Measurements from ENCODE around the gene OBSL1.

DNA sequence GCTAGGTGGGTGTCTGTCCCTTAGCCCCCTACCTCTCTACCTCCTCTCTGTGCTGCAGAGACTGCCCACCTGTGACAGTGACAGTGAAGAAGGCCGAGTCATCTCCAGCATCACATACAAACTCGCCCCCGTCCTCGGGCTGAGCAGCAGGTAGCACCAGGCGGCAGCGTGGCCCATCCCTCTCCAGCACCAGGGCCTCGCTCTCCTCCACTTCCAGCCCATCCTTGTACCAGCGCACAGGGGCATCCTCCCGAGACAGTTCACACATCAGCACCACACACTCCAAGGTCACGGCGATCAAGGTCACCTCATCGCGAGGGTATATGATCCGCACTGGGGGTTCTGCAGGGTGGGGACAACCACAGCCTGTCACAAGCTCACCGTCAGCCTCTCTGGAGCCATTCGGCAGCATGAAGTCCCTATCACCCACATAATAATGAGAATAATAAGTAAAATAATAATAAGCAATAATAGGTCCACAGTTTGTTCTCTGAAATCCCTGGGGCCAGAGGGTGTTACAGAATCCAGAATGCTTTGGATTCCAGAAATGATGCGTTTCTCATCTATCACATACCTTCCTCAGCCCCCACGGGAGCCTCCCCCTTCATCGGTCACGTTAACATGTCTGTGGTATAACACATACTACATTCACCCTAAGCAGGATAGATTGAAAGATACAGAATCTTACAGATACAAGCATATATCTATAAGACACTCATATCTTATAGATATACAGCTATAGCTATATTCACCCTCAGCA, 12.0 kb downstream of the OBSL1 start:
- TF ChIP-seq, protein P1, sequence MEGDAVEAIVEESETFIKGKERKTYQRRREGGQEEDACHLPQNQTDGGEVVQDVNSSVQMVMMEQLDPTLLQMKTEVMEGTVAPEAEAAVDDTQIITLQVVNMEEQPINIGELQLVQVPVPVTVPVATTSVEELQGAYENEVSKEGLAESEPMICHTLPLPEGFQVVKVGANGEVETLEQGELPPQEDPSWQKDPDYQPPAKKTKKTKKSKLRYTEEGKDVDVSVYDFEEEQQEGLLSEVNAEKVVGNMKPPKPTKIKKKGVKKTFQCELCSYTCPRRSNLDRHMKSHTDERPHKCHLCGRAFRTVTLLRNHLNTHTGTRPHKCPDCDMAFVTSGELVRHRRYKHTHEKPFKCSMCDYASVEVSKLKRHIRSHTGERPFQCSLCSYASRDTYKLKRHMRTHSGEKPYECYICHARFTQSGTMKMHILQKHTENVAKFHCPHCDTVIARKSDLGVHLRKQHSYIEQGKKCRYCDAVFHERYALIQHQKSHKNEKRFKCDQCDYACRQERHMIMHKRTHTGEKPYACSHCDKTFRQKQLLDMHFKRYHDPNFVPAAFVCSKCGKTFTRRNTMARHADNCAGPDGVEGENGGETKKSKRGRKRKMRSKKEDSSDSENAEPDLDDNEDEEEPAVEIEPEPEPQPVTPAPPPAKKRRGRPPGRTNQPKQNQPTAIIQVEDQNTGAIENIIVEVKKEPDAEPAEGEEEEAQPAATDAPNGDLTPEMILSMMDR (conservative IDR thresholded peaks at IDR 0.05 in 1 of 2, IDR thresholded peaks at IDR 0.05 in 1 of 2; ENCODE audit: extremely low read depth in 1 of 2, insufficient read depth in 1 of 2, low read depth in 1 of 2, low read length in 2 of 2), result no peak
- TF ChIP-seq EZH2 (IDR thresholded peaks at IDR 0.05; ENCODE audit: borderline replicate concordance, low read length), result no peak

Data from mammary epithelial cell (primary cell).